Activated CD8-positive, alpha-beta memory T cell treated with anti-CD3 and anti-CD28 coated beads for 24 hours (primary cell): Measurements from ENCODE around the gene STT3A.
"Not testable (repeated sequence)": the region's sequence is repeated elsewhere in the genome, so short reads cannot be mapped to it uniquely, and the experiment has no call there.

ENCODE experiments used
- DNase-seq: peaks from one replicate; pipeline ENCODE4 v3.0.0-alpha.2; 2020

The STT3A gene

DNA sequence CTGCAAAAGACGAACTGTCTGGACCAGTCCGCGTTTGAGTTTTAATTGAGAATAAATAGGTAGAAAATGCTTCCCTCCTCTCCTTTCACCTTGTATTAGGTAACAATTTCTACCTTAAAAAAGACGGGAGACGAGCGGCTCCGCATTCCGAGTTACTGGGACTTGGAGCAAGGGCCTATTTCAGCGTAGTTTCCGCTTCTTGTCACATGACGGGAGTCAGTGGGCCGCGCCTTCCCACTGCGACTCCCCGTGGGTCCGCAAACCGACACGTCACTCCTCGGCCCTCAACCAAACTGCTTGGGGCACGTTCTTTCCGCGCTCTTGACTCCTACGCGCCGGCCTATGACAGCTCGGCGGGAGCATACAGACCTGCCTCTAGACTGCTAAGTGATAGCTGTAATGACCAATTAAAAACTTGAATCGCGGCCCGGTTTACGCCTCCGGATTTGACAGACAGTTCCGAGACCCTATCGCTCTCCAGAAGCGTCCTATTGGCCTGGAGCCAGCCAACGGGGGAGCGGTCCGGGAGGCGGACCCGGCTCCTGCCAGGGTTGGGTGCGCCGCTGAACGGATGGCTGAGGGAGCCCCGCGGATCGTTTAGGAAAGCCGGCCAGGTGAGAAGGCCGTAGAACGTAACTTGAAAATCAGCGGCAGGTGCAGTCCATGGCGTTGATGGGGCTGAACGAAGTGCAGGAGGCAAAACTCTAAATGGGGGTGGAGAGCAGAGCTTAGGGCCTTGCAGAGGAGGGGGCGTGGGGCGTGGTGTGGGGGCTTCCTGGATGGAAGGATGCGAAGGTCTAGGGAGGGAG, at the start of gene STT3A:
Gene STT3A (plus strand): TSS at position 548 of the 809 bp plus-strand sequence. CDS start 3,064 bp downstream, outside the sequence.
- peak; percentile 99 for DNase-seq

DNA sequence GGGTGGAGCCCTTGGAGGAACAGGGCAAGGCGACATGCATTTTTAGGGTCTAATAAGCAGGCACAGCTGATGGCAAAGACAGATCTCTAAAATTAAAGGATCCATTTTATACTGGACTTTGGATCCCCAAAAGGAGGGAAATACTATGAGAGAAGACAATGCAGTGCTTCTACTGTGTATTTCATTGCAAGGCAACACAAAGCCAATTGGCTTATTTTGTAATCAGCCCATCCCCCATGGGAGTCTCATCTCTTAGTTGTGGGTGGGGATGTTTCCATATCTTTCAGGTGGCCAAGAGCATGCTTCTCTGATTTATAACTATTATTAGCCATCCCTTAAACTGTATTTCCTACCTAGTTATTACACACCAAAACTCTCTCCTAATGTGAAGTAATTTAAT, 41.9 kb upstream of the STT3A start:
- no peak for DNase-seq

DNA sequence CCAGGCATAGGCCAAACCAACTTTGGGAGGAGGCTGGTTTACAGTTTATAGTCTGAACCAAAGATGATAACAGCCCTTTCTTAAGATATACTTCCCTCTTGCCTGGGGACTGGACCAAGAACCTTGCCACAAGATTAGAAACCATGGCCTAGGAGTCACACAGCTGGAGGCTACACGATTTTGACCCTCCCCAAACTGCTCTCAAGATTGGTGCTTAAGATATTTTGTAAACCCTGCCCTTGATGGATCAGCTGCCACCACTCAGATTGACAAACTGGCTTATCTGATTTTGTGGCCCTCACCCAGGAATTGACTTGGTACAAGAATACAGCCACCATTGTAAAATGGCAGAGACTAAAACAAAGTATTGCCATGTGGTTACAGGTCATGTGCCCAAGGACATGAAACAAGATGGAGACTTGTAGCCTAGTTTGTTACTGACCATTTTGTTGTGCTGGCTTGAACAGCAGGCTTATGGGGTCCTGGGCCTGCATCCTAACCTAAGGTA, 40.8 kb upstream of the STT3A start:
- DNase-seq, result no peak

- no peak for DNase-seq
These were observed 39.7 kb upstream of the STT3A start for GRCh38 chr11:125552927-125553326.

DNA sequence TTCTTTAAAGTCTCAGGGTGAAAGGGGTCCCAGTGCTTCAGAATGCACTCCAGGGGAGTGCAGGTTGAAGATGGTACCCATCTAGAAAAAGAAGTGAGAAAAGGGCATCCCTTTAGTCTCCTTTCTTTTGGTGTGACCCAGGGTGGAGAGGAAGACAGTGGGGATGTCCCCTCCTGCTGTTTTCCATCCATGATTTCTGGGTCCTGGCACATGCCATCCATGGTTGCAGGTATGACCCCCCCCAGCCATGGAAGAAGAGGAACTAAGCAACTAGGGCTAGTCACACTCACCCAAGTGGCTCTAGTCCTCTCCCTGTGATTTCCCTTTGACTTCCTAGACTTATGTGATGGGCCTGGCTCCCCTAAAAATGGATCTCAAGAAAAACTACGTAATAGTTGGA, 39.3 kb upstream of the STT3A start:
- no peak for DNase-seq

DNA sequence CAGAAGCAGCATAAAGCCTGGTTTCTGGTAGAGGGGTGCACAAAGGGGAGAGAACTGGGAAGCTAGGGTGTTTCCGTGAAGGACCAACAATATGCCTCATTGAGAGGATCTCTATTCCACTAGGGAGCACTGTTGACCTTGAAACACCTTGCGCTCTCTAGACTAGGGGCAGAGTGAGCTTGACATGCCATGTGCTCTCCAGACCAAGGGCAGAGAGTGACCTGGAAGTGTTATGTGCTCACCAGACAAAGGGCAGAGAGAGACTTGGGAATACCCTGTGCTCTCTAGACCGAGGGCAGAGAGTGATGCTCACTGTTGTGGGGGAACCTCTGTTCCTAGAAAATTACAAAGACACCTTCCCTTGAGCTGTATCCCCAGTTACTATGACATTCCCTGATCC, 38.6 kb upstream of the STT3A start:
- DNase-seq, result no peak

- DNase-seq, result no peak
These were observed 32.8 kb upstream of the STT3A start for GRCh38 chr11:125559888-125560287.

DNA sequence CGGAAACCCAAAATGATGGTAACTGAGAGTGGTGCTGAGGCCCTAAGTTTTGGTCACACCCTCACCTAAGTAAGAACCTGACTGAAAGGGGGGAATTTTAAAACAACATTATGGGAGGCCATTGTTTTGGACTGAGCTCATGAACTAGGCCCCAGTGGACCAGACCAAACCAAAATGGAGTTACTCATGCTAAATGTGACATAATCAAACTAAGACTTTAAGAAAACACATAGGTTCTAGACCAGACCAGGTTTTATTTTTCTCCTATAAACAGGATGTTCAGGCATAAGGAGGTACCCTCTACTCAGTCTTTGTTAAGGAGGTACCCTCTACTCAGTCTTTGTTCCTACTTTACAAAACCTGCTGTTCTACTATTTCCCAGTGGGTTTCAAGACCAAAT, 30.7 kb upstream of the STT3A start:
- no peak for DNase-seq

GRCh38 chr11:125562430-125562829, 30.2 kb upstream of the STT3A start:
- DNase-seq, result no peak

DNA sequence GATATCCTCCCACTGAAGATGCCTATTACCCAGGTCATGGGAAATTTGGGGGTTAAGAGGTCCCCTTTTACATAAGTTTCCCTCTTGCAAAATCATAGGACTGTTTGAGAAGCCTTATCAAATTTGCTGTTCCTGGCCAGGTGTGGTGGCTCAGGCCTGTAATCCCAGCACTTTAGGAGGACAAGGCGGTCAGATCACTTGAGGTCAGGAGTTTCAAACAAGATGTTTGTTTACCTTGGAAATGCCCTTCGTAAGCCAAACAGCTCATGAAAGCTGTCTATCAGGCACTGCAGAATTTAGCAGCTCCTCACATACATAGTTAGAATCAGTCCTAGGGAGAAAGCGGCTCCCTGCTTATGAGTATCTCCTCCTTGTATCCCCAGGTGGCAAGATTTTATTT, 28.3 kb upstream of the STT3A start:
- no peak for DNase-seq

DNA sequence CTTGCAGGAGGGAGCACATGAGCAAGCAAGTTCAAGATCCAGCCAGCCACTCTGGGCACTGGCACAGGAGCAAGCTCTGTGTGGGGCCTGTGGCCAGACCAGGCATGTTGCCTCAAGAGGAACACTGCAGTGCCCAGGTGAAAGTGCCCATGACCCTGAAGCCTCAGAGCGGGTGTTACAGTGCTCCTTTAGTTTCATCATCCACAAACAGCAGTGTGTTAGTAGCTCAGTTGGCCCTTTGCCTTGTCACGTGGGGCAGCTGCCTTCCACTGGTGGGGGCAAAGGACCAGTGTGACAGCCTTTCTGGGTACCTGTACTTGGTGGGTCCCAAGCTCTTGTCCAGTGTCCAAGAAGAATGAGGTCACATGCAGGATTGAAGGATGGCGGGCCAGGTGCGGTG, 26.4 kb upstream of the STT3A start:
- DNase-seq, result no peak

- DNase-seq, result peak; percentile 94
These were observed 23.4 kb upstream of the STT3A start, which contains the start of gene EI24 for GRCh38 chr11:125568970-125569914. EI24 (plus strand) TSS chr11:125569477; CDS start chr11:125572528, 3,051 bp downstream.

GRCh38 chr11:125569915-125570621, 22.6 kb upstream of the STT3A start:
- no peak for DNase-seq

- DNase-seq, result no peak
These were observed 21.7 kb upstream of the STT3A start for GRCh38 chr11:125570952-125571351.

DNA sequence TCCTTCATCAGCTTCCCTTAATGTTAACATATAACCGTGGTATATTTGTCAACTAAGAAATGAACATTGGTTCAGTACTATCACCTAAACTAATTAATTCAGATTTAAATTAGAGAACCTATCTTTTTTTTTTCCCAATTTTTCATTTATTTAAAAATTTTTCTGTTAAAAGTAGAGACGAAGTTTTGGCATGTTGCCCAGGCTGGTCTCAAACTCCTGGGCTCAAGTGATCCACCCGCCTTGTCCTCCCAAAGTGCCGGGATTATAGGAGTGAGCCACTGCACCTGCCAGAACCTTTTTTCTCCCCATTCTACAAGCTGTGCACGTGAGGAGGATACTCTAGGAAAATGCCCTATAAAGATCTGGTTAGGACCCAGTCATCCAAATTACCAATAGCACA, 19.7 kb upstream of the STT3A start:
- DNase-seq, result no peak

DNA sequence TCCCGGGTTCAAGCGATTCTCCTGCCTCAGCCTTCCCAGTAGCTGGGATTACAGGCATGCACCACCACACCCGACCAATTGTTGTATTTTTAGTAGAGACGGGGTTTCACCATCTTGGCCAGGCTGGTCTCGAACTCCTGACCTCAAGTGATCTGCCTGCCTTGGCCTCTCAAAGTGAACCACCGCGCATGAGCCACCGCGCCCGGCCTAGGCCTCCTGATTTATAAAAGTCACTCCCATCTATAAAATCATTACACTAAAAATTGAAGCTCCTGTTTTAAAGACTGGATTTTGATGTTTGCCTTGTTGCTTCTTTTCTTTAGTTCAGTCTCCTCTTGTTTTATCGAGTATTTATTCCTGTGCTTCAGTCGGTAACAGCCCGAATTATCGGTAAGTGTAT, 15.5 kb upstream of the STT3A start:
- not testable (repeated sequence) for DNase-seq

DNA sequence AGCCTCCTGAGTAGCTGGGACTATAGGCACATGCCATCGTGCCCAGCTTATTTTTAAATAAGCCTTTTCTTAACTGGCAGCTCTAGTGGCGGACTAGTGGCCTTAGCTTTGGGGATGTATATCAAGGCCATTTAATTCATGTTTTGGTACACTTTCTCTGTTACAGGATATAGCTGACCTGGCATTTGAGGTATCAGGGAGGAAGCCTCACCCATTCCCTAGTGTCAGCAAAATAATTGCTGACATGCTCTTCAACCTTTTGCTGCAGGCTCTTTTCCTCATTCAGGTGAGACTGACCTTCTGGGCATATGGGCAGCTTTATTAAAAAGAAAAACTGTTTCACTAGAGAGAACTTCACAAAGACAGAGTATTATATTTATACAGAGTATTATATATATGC, 13.9 kb upstream of the STT3A start:
- no peak for DNase-seq

GRCh38 chr11:125579811-125580210, 12.8 kb upstream of the STT3A start:
- no peak for DNase-seq

- DNase-seq, result no peak
These were observed 9.2 kb upstream of the STT3A start for GRCh38 chr11:125583496-125583895.

DNA sequence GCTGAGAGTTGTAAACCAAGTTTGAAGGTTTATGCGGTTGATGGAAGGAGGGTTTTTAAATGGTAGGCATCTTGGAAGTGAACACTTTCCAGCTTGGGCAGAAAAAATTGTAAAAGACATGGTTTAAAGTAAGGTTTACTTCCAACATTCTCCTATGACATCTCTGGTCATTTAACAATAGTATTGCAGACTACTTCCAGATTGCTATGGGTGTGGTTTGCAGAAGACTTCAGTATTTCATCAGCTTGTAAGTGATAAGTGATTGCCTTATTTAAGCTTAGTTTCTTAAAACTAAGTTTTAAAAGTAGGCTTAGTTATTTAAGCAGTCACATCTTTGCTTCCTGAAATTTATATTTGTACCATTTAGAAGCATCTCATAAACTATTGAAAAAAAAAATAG, 7.2 kb upstream of the STT3A start:
- no peak for DNase-seq

GRCh38 chr11:125586623-125587022, 6.0 kb upstream of the STT3A start:
- no peak for DNase-seq

GRCh38 chr11:125587480-125587879, 5.2 kb upstream of the STT3A start:
- DNase-seq, result no peak

GRCh38 chr11:125588505-125588904, 4.1 kb upstream of the STT3A start:
- no peak for DNase-seq
